Neural crest cell (in vitro differentiated cells): ENCODE measurements around the gene DDB1. TPM values are rescaled to one million over a fixed set of nuclear protein-coding genes. Genes with fewer than 3 reads are reported as not detected.

Source experiments
- DNase-seq: peaks from one replicate; pipeline ENCODE4 v3.0.0; 2021; ENCODE audit warnings: low read depth, mixed read lengths, low spot score
- H3K27ac Mint-ChIP-seq: one replicate; pipeline ENCODE4 v1.8.0; 2021; ENCODE audit warnings: mild to moderate bottlenecking, mixed read lengths; ENCODE audit not compliant: unreplicated experiment
- H3K27me3 Mint-ChIP-seq: 2 replicates; pipeline ENCODE4 v1.8.0; 2021; ENCODE audit warnings: low read depth, mild to moderate bottlenecking, mixed read lengths
- H3K36me3 Mint-ChIP-seq: 2 replicates; pipeline ENCODE4 v1.8.0; 2021; ENCODE audit warnings: low read depth, mild to moderate bottlenecking, mixed read lengths
- H3K4me1 Mint-ChIP-seq: 2 replicates; pipeline ENCODE4 v1.8.0; 2021; ENCODE audit warnings: mixed read lengths
- H3K4me3 Mint-ChIP-seq: one replicate; pipeline ENCODE4 v1.8.0; 2021; ENCODE audit warnings: mild to moderate bottlenecking, mixed read lengths
- H3K9me3 Mint-ChIP-seq: 2 replicates; pipeline ENCODE4 v1.8.0; 2021; ENCODE audit warnings: mixed read lengths
- CTCF ChIP-seq: fragments of 200-600 bp; sonication (generic); conservative IDR thresholded peaks from 2 replicates; pipeline ENCODE4 v1.5.0; 2021; ENCODE audit warnings: antibody characterized with exemption, mild to moderate bottlenecking
- total RNA-seq: library from RNA; stranded (reverse); gene quantifications from 2 replicates; pipeline ENCODE4 v1.2.1, GENCODE V29; 2021

The DDB1 gene
- total RNA-seq, 1 donor from 2014 or later = 315 TPM

DNA sequence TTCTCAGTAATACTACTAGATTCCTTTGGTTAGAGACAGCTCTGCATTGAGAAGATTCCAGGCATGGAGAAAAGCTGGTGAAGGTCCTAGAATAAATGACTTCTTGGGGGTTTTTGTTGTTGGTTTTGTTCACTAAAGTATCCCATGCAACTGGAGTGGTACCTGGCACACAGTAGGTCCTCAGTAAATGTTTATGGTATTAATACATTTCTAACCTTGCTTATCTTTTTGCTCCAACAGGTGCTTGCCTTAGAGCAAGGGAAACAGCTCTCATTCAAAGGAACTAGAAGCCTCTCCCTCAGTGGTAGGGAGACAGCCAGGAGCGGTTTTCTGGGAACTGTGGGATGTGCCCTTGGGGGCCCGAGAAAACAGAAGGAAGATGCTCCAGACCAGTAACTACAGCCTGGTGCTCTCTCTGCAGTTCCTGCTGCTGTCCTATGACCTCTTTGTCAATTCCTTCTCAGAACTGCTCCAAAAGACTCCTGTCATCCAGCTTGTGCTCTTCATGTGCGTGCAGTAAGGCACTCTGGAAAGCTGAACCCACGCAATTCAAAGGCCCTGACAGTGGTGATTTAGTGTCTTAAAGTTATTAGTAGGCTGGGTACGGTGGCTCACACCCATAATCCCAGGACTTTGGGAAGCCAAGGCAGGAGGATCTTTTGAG is 31.2 kb upstream of the DDB1 start:
- Mint-ChIP-seq H3K4me3 (peak overlapping the region; percentile 100), H3K9me3 (no peaks in the 10 kb centered on the region), H3K27ac (no peak overlapping the region), H3K36me3 (peaks cover 14% of the 10 kb centered on the region), H3K27me3 (no peaks in the 10 kb centered on the region), H3K4me1 (peaks cover 36% of the 10 kb centered on the region)
- DNase-seq = no peak
- TF ChIP-seq CTCF = no peak

DNA sequence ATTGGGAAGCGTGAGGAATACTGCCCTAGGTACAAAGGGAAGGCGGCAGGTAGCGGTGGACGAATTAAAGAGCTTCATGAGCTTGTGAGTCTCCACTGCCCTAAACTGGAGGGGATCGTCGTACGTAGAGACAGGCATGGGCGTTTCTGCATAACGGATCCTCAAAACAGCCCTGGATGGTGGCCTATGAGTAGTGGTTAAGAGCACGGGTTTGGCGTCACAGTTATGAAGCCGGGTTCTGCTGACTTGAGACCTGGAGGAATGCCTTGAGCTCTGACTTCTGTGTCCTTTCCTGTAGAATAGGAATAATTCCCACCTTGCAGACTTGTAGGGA is 29.6 kb upstream of the DDB1 start:
- H3K27ac Mint-ChIP-seq = peak overlapping the region; percentile 99

DNA sequence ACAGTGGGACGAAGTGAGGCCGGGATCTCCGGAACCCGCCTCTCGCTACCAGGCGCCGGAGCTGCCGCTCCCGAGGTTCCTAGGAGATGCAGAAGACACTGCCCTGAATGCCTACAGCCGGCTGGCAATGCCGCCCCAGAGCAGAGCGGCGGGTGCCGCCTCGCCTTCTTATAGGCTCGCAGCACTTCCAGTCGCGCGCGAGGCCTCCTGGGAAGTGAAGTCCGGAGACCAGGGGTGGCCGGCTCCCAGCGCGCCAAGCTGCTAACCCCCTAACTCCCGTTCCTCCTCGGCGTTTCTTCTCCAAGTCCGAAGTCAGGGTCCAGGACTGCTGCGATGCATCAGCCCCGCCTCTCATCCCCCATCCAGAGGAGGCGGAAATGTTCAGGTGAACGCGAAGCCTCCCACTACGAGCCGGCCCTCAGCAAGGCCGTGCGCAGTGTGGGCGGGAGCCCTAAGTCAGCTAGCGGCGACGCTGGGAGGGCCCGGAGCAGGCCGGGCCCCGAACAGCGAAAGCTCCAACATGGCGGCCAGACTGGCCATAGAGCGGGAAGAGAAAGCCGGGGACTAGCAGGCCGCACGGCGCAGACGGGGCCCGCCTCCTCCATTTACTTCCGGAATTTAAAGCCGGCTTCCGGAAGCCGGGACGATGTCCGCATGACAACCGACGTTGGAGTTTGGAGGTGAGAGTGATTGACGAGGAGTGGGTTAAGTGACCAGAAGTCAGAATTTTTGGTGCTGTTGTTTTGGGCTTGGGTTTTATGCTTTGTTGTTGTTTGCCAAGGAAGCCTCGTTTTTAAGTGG is 29.0 kb upstream of the DDB1 start, which contains the start of the genes CYB561A3 and TMEM138:
TSS of gene CYB561A3 (minus strand) at position 142 of the 801 bp plus-strand sequence. CDS start 5,169 bp downstream, outside the sequence.
TSS of gene TMEM138 (plus strand) at position 634 of the 801 bp plus-strand sequence. CDS start 2,017 bp downstream, outside the sequence.
- H3K4me3 Mint-ChIP-seq = peak within 1 kb of the TSS; percentile 100
- peaks cover 36% of the 10 kb centered on the region for H3K4me1 Mint-ChIP-seq
- H3K36me3 Mint-ChIP-seq = peaks cover 2% of the 10 kb centered on the region
- peak within 1 kb of the TSS; percentile 99 for H3K27ac Mint-ChIP-seq
- peak; percentile 83 for DNase-seq
- no peak for TF ChIP-seq CTCF
- H3K27me3 Mint-ChIP-seq = no peaks in the 10 kb centered on the region
- H3K9me3 Mint-ChIP-seq = no peaks in the 10 kb centered on the region

More for the DNA sequence above, 29.6 kb upstream of the DDB1 start:
- Mint-ChIP-seq H3K4me1 (peaks cover 36% of the 10 kb centered on the region), H3K36me3 (peaks cover 6% of the 10 kb centered on the region), H3K27me3 (no peaks in the 10 kb centered on the region), H3K4me3 (peak overlapping the region; percentile 100), H3K9me3 (no peaks in the 10 kb centered on the region)
- no peak for DNase-seq
- TF ChIP-seq CTCF = no peak

DNA sequence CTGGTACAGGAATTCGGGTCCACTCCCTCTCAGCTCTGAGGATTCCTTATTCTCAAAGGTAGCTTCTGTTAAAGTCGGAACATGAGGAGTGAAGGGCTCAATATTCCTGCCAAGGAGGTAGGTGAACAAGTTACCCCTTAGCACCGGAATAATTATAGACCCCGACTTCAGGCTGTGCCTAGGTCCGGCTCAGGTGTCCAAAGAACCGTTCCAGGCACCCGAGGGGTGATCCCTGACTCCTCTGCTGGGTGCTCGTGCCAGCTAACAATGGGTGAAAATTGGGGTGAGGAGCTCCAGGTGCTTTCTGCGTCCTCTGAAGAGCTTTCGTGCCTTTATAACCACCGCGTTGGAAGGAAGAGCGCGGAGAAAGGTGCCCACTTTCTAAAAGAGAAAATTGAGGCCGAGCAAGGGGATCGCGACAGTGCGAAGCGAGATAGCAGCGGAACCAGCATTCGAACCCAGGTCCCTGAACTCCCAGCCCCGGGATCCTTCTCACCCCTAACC is 28.4 kb upstream of the DDB1 start:
- Mint-ChIP-seq H3K27me3 (no peaks in the 10 kb centered on the region), H3K4me1 (peaks cover 36% of the 10 kb centered on the region), H3K36me3 (peaks cover 2% of the 10 kb centered on the region), H3K4me3 (peak overlapping the region; percentile 100), H3K9me3 (no peaks in the 10 kb centered on the region), H3K27ac (peak overlapping the region; percentile 99)
- no peak for TF ChIP-seq CTCF
- DNase-seq = no peak

GRCh38 chr11:61359516-61359915 is 26.6 kb upstream of the DDB1 start:
- no peak for DNase-seq
- H3K9me3 Mint-ChIP-seq = no peaks in the 10 kb centered on the region
- peaks cover 36% of the 10 kb centered on the region for H3K4me1 Mint-ChIP-seq
- no peak overlapping the region for H3K27ac Mint-ChIP-seq
- peaks cover 5% of the 10 kb centered on the region for H3K36me3 Mint-ChIP-seq
- H3K4me3 Mint-ChIP-seq = peak overlapping the region; percentile 100
- H3K27me3 Mint-ChIP-seq = no peaks in the 10 kb centered on the region
- TF ChIP-seq CTCF = no peak
